SJCRH30 (cell line): ENCODE results near the gene PLXND1. TPM values are rescaled to one million over a fixed set of nuclear protein-coding genes. Genes with fewer than 3 reads are reported as not detected.
"Not testable (repeated sequence)": the region's sequence is repeated elsewhere in the genome, so short reads cannot be mapped to it uniquely, and the experiment has no call there.

Experiments
- DNase-seq, 2 experiments: peaks; one replicate each; pipeline ENCODE4 v3.0.0-alpha.2; 2015 to 2020
- H3K27ac ChIP-seq: fragments of 250-450 bp; sonication (Bioruptor Pico); 2 replicates; pipeline ENCODE4 v1.5.1; 2020; ENCODE audit warnings: mild to moderate bottlenecking, moderate library complexity
- H3K27me3 ChIP-seq: fragments of 250-450 bp; sonication (Bioruptor Pico); 2 replicates; pipeline ENCODE4 v1.5.1; 2020; ENCODE audit warnings: mild to moderate bottlenecking, moderate library complexity
- H3K36me3 ChIP-seq: fragments of 250-450 bp; sonication (Bioruptor Pico); 2 replicates; pipeline ENCODE4 v1.5.1; 2020; ENCODE audit warnings: mild to moderate bottlenecking, moderate library complexity
- H3K4me1 ChIP-seq: fragments of 250-450 bp; sonication (Bioruptor Pico); 2 replicates; pipeline ENCODE4 v1.5.1; 2020; ENCODE audit warnings: mild to moderate bottlenecking, moderate library complexity
- H3K4me3 ChIP-seq: fragments of 250-450 bp; sonication (Bioruptor Pico); 2 replicates; pipeline ENCODE4 v1.5.1; 2020; ENCODE audit warnings: mild to moderate bottlenecking, moderate library complexity
- H3K9me3 ChIP-seq: fragments of 250-450 bp; sonication (Bioruptor Pico); replicated peaks from 2 replicates; pipeline ENCODE4 v1.5.1; 2020; ENCODE audit warnings: mild to moderate bottlenecking, moderate library complexity
- total RNA-seq: library from RNA; depleted of rRNA; stranded (reverse); fragments of >200 nt; shearing (Covaris generic); gene quantifications from 2 replicates; pipeline ENCODE4 v1.2.3, GENCODE V29; 2014

The PLXND1 gene
- total RNA-seq, 1 experiment from 2014 or later, result 95.8 TPM

DNA sequence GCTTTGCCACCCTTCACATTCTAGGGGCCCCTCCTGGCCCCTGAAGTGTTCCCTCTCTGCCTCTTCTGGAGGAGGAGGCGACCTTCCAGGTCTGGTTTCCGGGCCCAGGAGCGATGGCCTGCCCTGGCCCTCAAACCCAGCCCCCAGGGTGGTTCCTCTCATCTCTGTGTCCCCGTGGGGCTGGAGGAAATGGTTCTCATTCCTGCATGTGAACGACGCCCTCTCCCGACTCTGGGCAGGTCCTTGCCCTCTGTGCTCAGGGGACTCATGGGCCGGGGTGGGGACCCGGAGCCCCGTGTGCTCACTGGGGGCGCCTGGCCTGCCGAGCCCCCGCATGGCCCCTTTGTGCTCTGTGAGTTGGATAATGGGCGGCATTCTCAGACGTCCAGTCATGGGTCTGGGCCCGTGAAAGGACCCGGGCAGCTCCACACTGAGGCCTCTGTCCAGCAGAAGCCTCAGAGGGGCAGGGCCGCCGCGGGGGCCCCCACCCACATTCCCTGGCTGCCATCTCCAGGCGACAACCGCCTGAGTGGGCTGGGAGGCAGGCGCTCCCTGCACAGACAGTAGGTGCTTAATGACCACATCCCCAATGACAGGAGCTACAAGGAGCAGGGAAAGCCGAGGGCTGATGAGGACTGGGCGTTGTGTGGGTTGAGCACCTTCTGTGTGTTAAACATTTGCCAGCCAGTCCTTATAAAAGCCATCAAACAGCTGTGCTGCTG is 5.5 kb upstream of the PLXND1 start:
- peak; percentile 69 to 76 for DNase-seq
- Histone ChIP-seq H3K9me3 (no peaks in the 10 kb centered on the region), H3K4me3 (peak overlapping the region; percentile 30), H3K4me1 (peaks cover 25% of the 10 kb centered on the region), H3K36me3 (no peaks in the 10 kb centered on the region), H3K27ac (peak overlapping the region; percentile 84), H3K27me3 (no peaks in the 10 kb centered on the region)

- H3K27me3 ChIP-seq, result no peaks in the 10 kb centered on the region
- peak overlapping the region; percentile 30; the same call in 1 of the 2 replicates for H3K4me3 ChIP-seq
- H3K9me3 ChIP-seq, result no peaks in the 10 kb centered on the region
- H3K4me1 ChIP-seq, result peaks cover 19% of the 10 kb centered on the region
- H3K36me3 ChIP-seq, result no peaks in the 10 kb centered on the region
- peak overlapping the region; percentile 84 for H3K27ac ChIP-seq
- no peak for DNase-seq
These were observed 4.9 kb upstream of the PLXND1 start for GRCh38 chr3:129611446-129611800.

DNA sequence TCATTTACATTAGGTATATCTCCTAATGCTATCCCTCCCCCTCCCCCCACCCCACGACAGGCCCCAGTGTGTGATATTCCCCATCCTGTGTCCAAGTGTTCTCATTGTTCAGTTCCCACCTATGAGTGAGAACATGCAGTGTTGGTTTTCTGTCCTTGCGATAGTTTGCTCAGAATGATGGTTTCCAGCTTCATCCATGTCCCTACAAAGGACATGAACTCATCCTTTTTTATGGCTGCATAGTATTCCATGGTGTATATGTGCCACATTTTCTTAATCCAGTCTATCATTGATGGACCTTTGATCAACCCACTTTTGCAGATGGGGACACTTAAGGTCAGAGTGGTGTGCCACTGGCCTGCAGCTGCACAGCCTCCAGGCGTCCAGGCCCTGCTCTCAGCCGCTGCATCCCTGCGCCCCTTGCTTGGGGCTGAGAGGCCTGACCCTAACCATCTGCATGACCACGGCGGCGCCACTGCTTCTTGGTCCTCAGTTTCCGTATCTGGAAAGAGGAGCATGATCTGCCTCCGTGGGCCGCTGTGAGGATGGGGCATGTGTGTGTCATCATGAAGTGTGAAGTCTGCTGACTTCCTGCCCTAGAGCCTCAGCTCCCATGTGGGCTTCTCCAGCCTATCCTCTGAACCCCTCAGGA is 4.4 kb upstream of the PLXND1 start:
- peak overlapping the region; percentile 84; the same call in 1 of the 2 replicates for H3K27ac ChIP-seq
- peaks cover 15% of the 10 kb centered on the region; the same call in 1 of the 2 replicates for H3K4me1 ChIP-seq
- H3K36me3 ChIP-seq, DNase-seq, H3K9me3 ChIP-seq, H3K27me3 ChIP-seq, H3K4me3 ChIP-seq: not testable (repeated sequence)

DNA sequence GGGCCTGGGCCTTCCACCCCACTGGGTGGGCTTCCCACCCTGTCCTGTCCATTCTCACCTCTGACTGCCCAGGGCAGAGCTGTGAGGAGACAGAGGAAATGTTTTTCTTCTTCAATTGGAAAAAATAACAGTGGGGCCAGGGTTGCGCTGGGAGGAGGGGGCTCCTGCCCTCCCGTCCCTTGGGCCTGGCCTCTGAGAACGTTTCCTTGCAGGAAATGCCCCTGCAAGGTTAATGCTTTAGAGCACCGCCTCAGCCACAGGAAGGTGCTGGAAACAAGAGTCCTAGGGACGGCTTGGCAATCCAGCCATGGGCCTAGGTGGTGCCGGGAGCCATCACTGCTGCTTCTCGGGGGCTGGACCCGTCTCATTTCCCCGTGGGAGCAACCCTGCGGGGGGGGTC is 3.8 kb upstream of the PLXND1 start:
- Histone ChIP-seq H3K4me1 (peaks cover 15% of the 10 kb centered on the region; the same call in 1 of the 2 replicates), H3K27me3 (no peaks in the 10 kb centered on the region), H3K36me3 (no peaks in the 10 kb centered on the region), H3K4me3 (no peak overlapping the region), H3K9me3 (no peaks in the 10 kb centered on the region), H3K27ac (no peak overlapping the region)
- DNase-seq, result no peak

DNA sequence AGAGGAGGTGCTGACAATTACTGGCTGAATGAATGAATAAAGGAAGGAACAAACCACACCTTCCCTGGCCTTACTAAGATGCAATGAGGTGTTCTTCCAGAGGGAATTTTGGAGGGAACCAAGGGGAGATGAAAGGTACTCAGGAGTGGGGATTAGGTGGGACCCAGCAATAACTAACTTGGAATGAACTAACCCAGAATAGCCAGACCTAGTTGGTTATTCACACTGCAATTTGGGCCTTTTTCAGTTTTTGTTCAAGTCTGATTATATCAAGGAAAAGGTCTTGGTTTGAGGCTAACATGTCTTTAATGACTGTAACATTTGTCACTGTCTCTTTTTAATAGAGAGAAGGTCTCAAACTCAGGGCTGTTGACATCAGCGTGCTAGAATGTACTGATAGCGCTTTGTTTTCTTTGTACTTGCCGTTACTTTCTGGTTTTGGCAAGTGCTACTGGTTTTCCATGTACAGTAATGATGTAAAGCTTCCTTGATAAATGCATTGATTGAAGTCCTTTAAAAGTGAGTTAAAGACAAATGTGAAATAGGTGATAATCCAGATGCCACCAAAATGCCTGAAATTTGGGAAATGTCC is 3.2 kb upstream of the PLXND1 start:
- H3K27me3 ChIP-seq, result no peaks in the 10 kb centered on the region
- no peak for DNase-seq
- H3K36me3 ChIP-seq, result no peaks in the 10 kb centered on the region
- H3K9me3 ChIP-seq, result no peaks in the 10 kb centered on the region
- H3K27ac ChIP-seq, result no peak overlapping the region
- H3K4me3 ChIP-seq, result no peak overlapping the region
- H3K4me1 ChIP-seq, result peaks cover 17% of the 10 kb centered on the region; the same call in 1 of the 2 replicates

DNA sequence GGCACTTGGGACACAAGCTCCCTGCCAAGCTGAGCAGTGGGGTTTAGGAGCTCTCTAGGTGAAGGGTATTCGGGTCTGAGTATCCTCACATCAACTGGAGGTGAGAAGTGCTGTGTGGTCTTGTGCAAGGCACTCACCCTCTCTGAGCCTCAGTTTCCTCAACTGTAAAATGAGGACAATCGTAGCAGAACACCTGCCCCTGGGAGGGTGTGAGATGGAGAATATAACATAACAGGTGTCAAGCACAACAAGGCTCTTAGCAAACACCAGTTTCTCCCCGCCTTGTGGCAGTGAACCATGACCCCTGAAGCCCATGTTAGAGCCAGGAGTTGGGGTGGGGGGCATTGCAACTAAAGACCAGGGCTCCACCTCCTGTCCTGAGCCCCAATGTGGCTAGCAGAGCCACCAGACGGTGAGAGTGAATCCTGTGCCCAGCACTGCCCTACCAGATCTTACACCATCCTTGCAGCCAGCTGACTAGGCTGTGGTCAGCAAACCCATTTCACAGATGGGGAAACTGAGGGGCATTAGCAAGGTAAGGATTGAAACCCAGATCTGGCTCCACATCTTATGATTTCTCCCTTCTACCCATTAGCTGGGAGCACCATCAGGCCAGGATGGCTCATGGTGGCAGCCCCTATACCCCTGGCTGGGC is 2.6 kb upstream of the PLXND1 start:
- peaks cover 21% of the 10 kb centered on the region for H3K4me1 ChIP-seq
- no peak overlapping the region for H3K27ac ChIP-seq
- no peaks in the 10 kb centered on the region for H3K27me3 ChIP-seq
- no peaks in the 10 kb centered on the region for H3K36me3 ChIP-seq
- no peak for DNase-seq
- H3K9me3 ChIP-seq, result no peaks in the 10 kb centered on the region
- no peak overlapping the region for H3K4me3 ChIP-seq

DNA sequence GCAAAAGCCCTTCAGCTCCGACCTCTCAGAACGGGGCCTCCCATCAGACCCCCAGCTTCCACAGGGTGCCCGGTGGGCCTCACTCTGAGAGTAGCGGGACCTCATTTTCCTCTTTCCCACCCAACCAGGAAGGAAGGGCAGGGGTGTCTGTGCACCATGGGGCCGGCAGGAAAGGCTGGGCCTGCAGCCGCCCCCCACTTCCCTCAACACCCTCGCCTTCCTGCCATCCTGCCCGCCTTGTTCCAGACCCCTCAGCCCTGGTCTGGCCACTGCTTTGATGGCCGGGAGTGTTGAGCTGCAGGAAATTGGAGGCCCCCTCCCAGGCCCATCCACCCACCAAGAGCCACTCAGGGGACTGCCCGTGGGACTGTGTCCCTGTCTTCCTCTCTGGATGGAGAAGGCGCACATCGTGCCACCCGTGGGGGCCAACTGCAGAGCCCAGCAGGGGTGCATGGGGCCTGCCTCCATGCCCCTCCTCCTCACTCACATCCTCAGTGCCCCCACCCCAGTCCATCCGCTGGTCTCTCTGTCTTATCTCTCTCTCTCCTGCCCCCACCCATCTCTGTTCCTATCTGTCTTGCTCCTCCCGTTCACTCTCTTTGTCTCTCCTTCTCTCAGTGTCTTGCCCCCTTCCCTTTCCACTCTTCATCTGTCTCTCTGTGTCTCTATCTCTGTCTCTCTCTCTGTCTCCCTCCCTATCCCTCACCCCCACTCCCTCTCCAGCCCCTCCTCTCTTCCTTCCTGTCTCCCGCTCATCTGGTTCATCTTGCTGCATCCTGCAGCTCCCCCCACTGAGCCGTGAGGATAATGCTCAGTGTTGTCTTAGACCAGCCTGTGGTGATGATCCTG is 1.8 kb upstream of the PLXND1 start:
- Histone ChIP-seq H3K36me3 (no peaks in the 10 kb centered on the region), H3K4me1 (peaks cover 29% of the 10 kb centered on the region), H3K4me3 (no peak overlapping the region), H3K27me3 (no peaks in the 10 kb centered on the region), H3K9me3 (no peaks in the 10 kb centered on the region), H3K27ac (no peak overlapping the region)
- peak; percentile 57 to 67 for DNase-seq

DNA sequence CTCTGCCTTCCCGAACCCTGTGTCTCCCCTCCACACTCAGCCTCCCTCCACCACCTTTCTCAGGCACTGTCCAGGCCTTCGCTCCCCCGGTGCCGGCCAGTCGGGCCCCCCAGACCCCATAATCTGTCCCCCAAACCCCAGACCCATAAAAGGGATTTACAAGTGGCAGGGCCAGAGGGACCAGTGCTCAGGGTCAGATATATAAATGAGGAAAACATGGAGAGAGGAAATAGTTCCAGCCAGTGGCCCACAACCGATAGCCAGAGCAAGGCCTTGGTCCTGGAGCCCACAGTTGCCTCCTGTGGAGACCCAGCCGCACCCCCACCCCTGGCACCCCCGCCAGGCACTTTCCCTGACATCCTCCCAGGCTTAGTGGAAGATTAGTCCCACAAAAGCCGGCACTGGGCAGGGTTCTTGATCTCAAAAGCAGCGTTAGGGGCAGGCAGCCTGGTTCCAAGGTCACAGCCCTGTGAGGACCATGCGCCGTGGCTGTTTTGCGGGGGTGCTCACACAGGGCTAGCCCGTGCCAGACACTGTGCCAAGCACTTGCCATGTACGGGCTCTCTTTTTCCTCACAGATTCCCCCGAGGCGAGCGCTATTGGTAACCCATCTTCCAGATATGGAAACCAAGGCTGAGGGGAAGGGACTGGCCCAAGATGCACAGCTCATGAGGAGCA is 1.1 kb upstream of the PLXND1 start:
- Histone ChIP-seq H3K27me3 (no peaks in the 10 kb centered on the region), H3K4me1 (peaks cover 28% of the 10 kb centered on the region), H3K9me3 (no peaks in the 10 kb centered on the region), H3K36me3 (no peaks in the 10 kb centered on the region), H3K27ac (peak overlapping the region; percentile 77), H3K4me3 (peak overlapping the region; percentile 84)
- DNase-seq, result no peak

- DNase-seq, result peak; percentile 60 to 66
- Histone ChIP-seq H3K36me3 (no peaks in the 10 kb centered on the region), H3K4me1 (peaks cover 19% of the 10 kb centered on the region)
These were observed 397 bp downstream of the PLXND1 start for GRCh38 chr3:129605922-129606635.

GRCh38 chr3:129605203-129605921 is 1.1 kb downstream of the PLXND1 start:
- Histone ChIP-seq H3K36me3 (no peaks in the 10 kb centered on the region), H3K9me3 (no peaks in the 10 kb centered on the region), H3K4me1 (peaks cover 19% of the 10 kb centered on the region), H3K4me3 (peak overlapping the region; percentile 83), H3K27me3 (no peaks in the 10 kb centered on the region), H3K27ac (peak overlapping the region; percentile 65)
- peak; percentile 51 to 56 for DNase-seq

More at GRCh38 chr3:129605922-129606635, 397 bp downstream of the PLXND1 start:
- Histone ChIP-seq H3K4me3 (peak overlapping the region; percentile 83), H3K27me3 (no peaks in the 10 kb centered on the region), H3K9me3 (no peaks in the 10 kb centered on the region), H3K27ac (peak overlapping the region; percentile 65)

GRCh38 chr3:129604767-129605166 is 1.7 kb downstream of the PLXND1 start:
- Histone ChIP-seq H3K4me3 (peak overlapping the region; percentile 83), H3K9me3 (no peaks in the 10 kb centered on the region), H3K27me3 (no peaks in the 10 kb centered on the region), H3K36me3 (no peaks in the 10 kb centered on the region), H3K4me1 (peaks cover 19% of the 10 kb centered on the region), H3K27ac (no peak overlapping the region)
- no peak for DNase-seq

GRCh38 chr3:129603991-129604749 is 2.3 kb downstream of the PLXND1 start:
- peak overlapping the region; percentile 83 for H3K4me3 ChIP-seq
- no peaks in the 10 kb centered on the region for H3K27me3 ChIP-seq
- H3K27ac ChIP-seq, result no peak overlapping the region; the same call in 1 of the 2 replicates
- H3K4me1 ChIP-seq, result peaks cover 19% of the 10 kb centered on the region
- no peaks in the 10 kb centered on the region for H3K36me3 ChIP-seq
- no peak for DNase-seq
- no peaks in the 10 kb centered on the region for H3K9me3 ChIP-seq
